Stimulated activated CD4-positive, alpha-beta T cell treated with anti-CD3 and anti-CD28 coated beads, TNF-alpha, amount 100 ng/mL, for 1 hour (primary cell): ENCODE data around the gene ADAMTS18.

Source experiments
- DNase-seq, 3 donors: peaks; one replicate each; pipeline ENCODE4 v3.0.0-alpha.2; 2020; ENCODE audit warnings: low read depth in 3 of 3, low spot score in 1 of 3

Gene ADAMTS18

GRCh38 chr16:77330332-77331042 lies 104.3 kb downstream of the ADAMTS18 start:
- DNase-seq, result no peak

- DNase-seq, result no peak
Observed at GRCh38 chr16:77328768-77329167, 106.1 kb downstream of the ADAMTS18 start.

- no peak for DNase-seq
Observed at GRCh38 chr16:77328274-77328673, 106.6 kb downstream of the ADAMTS18 start.

- no peak for DNase-seq
Observed at GRCh38 chr16:77327717-77328116, 107.1 kb downstream of the ADAMTS18 start.

- no peak for DNase-seq
Observed at GRCh38 chr16:77324729-77325128, 110.1 kb downstream of the ADAMTS18 start.

- DNase-seq, result no peak
Observed at GRCh38 chr16:77323695-77324094, 111.1 kb downstream of the ADAMTS18 start.

GRCh38 chr16:77322757-77323156 lies 112.1 kb downstream of the ADAMTS18 start:
- no peak for DNase-seq

- DNase-seq, result no peak
Observed at GRCh38 chr16:77317059-77317458, 117.8 kb downstream of the ADAMTS18 start.

- no peak for DNase-seq
Observed at GRCh38 chr16:77310877-77311276, 124.0 kb downstream of the ADAMTS18 start.

- DNase-seq, result no peak
Observed at GRCh38 chr16:77308163-77308561, 126.7 kb downstream of the ADAMTS18 start.

GRCh38 chr16:77307426-77308162 lies 127.2 kb downstream of the ADAMTS18 start:
- no peak for DNase-seq

- DNase-seq, result no peak
Observed at GRCh38 chr16:77306075-77306474, 128.8 kb downstream of the ADAMTS18 start.

GRCh38 chr16:77304877-77305276 lies 130.0 kb downstream of the ADAMTS18 start:
- no peak for DNase-seq

- DNase-seq, result no peak
Observed at GRCh38 chr16:77304134-77304533, 130.7 kb downstream of the ADAMTS18 start.

GRCh38 chr16:77302674-77303073 lies 132.2 kb downstream of the ADAMTS18 start:
- no peak for DNase-seq

- no peak for DNase-seq
Observed at GRCh38 chr16:77302249-77302648, 132.6 kb downstream of the ADAMTS18 start.

- no peak for DNase-seq
Observed at GRCh38 chr16:77300256-77300655, 134.6 kb downstream of the ADAMTS18 start.

- no peak for DNase-seq
Observed at GRCh38 chr16:77299395-77299794, 135.4 kb downstream of the ADAMTS18 start.

- DNase-seq, result no peak
Observed at GRCh38 chr16:77298418-77299360, 136.1 kb downstream of the ADAMTS18 start.

GRCh38 chr16:77297996-77298395 lies 136.8 kb downstream of the ADAMTS18 start:
- DNase-seq, result no peak

GRCh38 chr16:77295896-77296295 lies 138.9 kb downstream of the ADAMTS18 start:
- no peak for DNase-seq
